Left colon (tissue), 2 donors: ENCODE results near the gene NXPH4. TPM values are rescaled to one million over a fixed set of nuclear protein-coding genes. Genes with fewer than 3 reads are reported as not detected.

Source experiments
- ATAC-seq: fragments of 200-7000 bp; cut with Tn5 transposase; one replicate; pipeline ENCODE4 v1.9.1; 2020; ENCODE audit warnings: mild to moderate bottlenecking, moderate library complexity
- DNase-seq, 2 donors: peaks; one replicate each; pipeline ENCODE4 v3.0.0-alpha.2; 2020
- intact Hi-C, 2 donors: fragments of 100-400 bp; cut with DNase I in 1 of 2; cut with micrococcal nuclease in 1 of 2; formaldehyde crosslinking; loops; one replicate each; pipeline versions ENCODE4 v1.11.2 to v1.14.0; 2022; cut with DNase I, micrococcal nuclease
- total RNA-seq, 2 donors: library from RNA; stranded (reverse); fragmentation: NEBNext Ultra II Directional; extraction: Animal tissue kit (Norgen Biotek cat#: 25700); gene quantifications; one replicate each; pipeline ENCODE4 v1.2.1, GENCODE V29; 2021
- donor health status: DM: no; HTN: no; CAD: no.
- donor health status: DM: yes; HTN: yes; CAD: no.

Gene NXPH4
- total RNA-seq, 2 donors from 2014 or later = not detected

DNA sequence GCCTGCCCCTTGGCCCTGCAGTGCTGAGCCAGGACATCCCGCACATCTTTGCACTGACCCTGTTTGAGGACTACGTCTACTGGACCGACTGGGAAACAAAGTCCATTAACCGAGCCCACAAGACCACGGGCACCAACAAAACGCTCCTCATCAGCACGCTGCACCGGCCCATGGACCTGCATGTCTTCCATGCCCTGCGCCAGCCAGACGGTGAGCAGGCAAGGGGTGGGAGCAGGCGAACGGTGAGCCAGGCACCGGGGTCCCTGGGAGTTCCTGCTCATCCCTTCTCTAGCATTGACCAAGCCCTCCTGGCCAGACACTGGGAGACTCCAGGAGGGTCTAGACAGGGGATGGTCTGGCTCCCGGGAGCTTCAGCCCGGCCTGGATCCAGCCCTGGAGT, 17.4 kb upstream of the NXPH4 start:
- intact Hi-C loops = no loop called here
- ATAC-seq (no peak), DNase-seq (no peak)

DNA sequence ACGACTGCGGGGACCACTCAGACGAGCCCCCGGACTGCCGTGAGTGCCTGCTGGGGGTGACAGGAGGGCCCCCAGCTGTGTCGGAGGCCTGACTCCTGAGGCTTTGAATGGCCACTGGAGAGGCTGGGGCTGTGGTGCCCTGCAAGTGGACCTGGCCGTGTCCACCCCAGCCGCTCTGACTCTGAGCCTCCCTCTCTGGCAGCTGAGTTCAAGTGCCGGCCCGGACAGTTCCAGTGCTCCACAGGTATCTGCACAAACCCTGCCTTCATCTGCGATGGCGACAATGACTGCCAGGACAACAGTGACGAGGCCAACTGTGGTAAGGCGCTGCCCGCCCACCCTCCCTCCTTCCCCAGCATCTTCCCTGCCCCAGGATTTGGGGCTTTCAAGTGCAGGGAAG, 16.1 kb upstream of the NXPH4 start:
- intact Hi-C loops = no loop called here
- DNase-seq = no peak
- no peak for ATAC-seq

DNA sequence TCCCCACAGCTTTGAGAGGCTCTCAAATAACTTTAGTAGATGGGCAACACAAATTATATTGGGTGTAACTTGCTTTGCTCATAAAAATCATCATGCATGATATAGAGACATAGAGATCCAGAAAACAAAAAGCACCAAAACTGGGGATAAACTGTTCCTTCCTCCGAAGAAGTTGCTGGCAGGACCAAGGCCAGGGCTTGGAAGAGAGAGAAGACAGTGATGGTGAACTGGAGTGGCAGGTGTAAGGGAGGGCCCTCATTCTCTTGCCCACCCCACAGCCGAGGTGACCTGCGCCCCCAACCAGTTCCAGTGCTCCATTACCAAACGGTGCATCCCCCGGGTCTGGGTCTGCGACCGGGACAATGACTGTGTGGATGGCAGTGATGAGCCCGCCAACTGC, 15.4 kb upstream of the NXPH4 start:
- DNase-seq = no peak
- intact Hi-C loops = no loop called here
- ATAC-seq = no peak

DNA sequence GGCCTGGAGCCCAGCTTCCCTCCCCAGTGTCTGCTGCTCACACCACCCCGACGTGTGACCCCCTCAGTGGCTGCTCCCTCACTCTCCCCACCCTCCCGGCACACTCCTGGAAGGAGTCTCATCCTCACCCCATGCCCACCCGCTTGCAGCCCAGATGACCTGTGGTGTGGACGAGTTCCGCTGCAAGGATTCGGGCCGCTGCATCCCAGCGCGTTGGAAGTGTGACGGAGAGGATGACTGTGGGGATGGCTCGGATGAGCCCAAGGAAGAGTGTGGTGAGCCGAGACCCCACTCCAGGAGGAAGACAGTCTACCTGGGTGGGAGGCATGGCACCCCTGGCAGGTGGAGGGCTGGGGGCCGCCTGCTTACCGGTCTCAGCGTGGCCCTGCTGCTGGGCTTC, 15.0 kb upstream of the NXPH4 start:
- intact Hi-C loops = no loop called here

DNA sequence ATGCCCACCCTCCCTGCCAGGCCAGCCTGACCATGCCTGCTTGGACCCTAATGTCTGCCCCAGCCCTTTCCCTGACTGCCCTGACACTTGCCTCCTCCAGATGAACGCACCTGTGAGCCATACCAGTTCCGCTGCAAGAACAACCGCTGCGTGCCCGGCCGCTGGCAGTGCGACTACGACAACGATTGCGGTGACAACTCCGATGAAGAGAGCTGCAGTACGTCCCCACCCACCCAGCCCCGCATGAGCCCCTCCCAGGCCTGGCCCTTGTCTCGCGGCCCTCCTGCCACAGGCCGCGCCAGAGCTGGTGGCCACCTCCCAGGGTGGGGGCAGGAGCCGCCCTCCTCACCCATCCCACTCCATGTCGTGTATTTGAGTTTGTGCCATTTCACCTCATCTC, 14.3 kb upstream of the NXPH4 start:
- ATAC-seq (no peak), DNase-seq (no peak)

More for the DNA sequence above, 15.0 kb upstream of the NXPH4 start:
- no peak for ATAC-seq
- DNase-seq = no peak

DNA sequence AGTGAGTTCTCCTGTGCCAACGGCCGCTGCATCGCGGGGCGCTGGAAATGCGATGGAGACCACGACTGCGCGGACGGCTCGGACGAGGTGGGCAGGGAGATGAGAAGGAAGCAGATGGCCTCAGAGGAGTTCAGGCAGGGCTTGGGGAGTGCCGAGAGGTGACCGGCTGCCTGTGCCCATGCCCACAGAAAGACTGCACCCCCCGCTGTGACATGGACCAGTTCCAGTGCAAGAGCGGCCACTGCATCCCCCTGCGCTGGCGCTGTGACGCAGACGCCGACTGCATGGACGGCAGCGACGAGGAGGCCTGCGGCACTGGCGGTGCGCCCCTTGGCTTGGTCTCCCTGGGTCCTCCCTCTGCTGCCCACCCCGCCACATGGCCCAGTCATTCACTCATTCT, 13.4 kb upstream of the NXPH4 start:
- no peak for DNase-seq
- no peak for ATAC-seq
- intact Hi-C loops = no loop called here

More for the DNA sequence above, 14.3 kb upstream of the NXPH4 start:
- intact Hi-C loops = no loop called here

DNA sequence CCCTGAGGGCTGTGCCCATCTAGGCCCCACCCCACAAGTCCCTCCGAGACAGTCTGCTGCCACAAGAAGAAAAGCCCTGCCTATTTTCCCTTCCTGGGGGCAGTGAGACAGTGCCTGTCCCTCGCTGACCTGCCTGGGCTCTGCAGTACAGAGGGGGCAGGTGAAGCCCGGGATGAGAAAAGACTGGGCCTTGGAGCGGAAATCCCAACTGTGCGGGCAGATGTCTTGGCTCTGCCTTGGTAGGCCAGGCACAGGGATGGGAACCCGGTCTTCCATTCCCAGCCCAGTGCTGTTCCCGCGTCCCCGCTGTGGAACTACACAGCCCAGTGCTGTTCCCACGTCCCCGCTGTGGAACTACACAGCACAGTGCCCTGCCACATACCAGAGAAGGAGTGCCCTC, 12.8 kb upstream of the NXPH4 start:
- no peak for DNase-seq
- ATAC-seq = no peak
- intact Hi-C loops = no loop called here

DNA sequence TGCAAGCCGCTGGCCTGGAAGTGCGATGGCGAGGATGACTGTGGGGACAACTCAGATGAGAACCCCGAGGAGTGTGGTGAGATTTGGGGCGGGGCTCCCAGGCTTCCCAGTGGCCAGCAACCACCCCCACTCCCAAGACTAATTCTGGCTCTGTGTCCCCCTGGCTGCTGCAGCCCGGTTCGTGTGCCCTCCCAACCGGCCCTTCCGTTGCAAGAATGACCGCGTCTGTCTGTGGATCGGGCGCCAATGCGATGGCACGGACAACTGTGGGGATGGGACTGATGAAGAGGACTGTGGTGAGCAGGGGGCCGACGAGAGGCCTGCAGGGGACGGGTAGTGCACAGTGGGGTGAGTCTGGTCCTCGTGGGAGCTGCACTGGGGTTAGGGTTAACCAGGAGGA, 12.1 kb upstream of the NXPH4 start:
- intact Hi-C loops = no loop called here
- DNase-seq = no peak

DNA sequence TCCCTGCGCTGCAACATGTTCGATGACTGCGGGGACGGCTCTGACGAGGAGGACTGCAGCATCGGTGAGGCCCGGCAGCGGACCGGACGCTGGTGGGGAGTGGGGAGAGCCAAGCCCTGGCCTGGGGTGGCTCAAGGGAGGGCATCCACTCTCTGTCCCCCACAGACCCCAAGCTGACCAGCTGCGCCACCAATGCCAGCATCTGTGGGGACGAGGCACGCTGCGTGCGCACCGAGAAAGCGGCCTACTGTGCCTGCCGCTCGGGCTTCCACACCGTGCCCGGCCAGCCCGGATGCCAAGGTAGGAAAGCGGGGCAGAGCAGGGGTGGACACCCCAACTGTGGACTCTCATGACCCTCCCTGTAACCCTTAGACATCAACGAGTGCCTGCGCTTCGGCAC, 11.4 kb upstream of the NXPH4 start:
- no peak for ATAC-seq
- intact Hi-C loops = no loop called here
- no peak for DNase-seq

More for the DNA sequence above, 12.1 kb upstream of the NXPH4 start:
- no peak for ATAC-seq

DNA sequence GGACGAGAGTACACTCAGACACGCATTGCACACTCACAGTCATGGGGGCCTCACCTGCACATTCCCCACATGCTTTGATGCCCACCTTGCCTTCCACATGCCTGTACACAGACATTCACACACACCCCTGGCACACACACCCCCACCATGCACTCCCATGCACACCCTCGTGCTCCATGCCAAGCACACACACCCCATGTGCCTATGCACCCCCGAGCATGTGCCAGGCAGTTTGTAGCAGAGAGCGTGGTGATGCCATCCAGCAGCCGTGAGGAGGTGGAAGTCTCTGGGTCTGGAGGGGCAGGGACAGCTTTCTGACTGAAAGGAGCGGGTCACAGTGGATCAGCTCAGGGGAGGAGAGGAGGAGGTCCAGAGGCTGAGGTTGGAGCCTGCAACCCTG, 10.7 kb upstream of the NXPH4 start:
- DNase-seq (no peak), ATAC-seq (no peak)
- intact Hi-C loops = no loop called here

DNA sequence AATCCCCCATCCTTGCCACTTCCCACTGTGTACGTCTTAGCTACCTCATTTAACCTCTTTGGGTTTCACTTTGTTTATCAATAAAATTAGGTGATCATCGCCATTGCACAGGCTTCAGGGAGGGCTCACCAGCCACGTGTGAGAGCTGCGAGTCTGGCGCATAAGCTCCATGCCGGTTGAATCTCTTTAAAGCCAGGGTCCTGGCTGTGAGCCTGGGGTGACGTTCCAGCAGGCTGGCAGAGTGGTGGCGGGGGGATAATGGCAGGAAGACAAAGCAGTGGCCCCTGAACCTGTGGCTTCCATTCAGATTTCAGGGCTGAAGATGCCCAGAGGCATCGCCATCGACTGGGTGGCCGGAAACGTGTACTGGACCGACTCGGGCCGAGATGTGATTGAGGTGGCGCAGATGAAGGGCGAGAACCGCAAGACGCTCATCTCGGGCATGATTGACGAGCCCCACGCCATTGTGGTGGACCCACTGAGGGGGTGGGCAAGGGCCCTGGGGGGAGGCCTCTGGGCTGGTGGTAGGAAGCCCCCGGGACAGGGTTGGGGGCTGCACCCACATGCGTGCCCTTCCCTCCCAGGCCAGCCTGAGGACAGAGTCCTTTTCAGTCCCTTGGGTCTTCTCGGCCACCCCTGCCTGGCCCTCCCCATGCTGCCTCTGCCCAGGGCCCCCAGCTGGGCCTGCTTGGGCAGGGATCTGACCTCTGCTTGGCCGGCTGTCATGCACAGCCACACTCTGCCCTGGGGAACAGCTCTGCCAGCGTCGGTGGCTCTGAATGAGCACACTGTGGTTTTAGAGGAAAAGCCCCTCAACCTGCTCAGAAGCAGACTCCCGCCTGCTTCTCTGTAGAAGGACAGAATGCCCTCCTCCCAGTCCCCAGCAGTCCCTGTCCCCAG, 8.6 kb upstream of the NXPH4 start:
- intact Hi-C loops = no loop called here
- DNase-seq (no peak), ATAC-seq (no peak)

DNA sequence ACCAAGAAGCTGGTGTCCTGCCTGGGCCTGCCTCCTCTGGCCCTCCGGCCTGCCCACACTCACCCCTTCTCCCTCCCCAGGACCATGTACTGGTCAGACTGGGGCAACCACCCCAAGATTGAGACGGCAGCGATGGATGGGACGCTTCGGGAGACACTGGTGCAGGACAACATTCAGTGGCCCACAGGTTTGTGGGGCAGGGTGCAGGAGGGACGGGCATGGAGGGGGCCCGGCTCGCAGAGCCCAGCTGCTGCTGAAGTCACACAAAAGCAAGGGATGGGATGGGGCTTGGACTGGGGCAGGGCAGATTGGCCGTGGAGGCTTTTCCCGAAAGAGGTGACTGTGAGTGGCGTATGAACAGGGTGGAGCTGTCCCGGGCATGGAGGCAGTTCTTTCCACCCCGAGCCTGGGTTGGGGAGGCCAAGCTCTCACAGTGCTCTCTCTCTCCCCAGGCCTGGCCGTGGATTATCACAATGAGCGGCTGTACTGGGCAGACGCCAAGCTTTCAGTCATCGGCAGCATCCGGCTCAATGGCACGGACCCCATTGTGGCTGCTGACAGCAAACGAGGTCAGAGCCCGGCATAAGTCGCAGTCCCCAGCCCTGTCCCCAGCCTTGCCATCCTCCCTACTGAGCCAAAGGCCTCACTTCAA, 7.8 kb upstream of the NXPH4 start:
- intact Hi-C loops = no loop called here
- ATAC-seq = no peak

DNA sequence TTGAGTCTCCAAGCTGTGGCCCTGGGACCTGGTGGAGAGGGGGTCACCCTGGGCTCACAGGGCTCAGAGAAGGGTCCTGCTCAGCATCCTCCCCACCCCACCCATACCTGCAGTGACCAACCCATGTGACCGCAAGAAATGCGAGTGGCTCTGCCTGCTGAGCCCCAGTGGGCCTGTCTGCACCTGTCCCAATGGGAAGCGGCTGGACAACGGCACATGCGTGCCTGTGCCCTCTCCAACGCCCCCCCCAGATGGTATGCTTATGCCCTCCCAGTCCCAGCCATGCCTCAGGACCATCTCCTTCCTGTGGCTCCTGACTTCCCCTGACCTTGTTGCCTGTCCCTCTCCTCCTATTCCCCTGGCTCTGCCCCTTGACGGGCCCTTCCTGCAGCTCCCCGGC, 6.7 kb upstream of the NXPH4 start:
- ATAC-seq (no peak), DNase-seq (no peak)
- intact Hi-C loops = no loop called here

More for the DNA sequence above, 7.8 kb upstream of the NXPH4 start:
- DNase-seq = no peak

DNA sequence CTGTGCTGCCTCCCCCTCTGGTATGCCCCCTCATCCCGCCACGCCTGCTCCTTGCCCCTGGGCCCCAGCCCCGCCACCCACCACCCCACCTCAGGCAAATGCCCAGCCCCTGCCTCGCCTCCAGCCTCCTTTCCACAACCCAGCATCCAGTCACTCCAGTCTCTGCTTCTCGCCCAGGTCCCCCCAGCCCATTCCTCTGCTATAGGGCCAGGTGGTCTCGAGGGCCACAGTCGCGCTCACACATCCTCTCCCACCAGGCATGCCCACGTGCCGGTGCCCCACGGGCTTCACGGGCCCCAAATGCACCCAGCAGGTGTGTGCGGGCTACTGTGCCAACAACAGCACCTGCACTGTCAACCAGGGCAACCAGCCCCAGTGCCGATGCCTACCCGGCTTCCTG, 6.1 kb upstream of the NXPH4 start:
- intact Hi-C loops = no loop called here
- no peak for DNase-seq
- no peak for ATAC-seq

DNA sequence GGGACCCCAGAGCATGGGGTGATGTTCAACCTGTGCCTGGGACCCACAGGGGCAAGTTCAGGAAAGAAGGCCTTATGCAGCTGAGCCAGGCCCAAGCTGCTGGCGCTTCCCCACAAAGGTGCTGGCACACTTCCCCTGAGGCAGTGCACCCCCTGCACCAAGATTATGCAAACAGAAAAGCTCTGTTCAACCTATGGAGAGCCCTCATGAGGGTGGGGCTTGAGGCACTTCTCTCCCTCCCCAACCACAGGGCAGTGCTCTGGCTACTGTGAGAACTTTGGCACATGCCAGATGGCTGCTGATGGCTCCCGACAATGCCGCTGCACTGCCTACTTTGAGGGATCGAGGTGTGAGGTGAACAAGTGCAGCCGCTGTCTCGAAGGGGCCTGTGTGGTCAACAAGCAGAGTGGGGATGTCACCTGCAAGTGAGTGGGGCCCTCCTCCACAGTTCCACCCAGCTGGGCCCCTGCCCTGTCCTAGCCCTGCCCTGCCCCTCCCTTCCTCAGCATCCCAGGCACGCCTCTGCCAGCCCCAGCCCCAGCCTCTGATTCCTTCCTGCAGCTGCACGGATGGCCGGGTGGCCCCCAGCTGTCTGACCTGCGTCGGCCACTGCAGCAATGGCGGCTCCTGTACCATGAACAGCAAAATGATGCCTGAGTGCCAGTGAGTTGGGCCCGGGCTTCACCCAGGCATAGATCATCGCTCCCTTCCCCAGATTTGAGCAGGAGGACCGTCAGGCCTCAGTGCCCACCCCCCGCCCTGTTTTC, 5.5 kb upstream of the NXPH4 start:
- ATAC-seq (no peak), DNase-seq (no peak)
- intact Hi-C loops = no loop called here

DNA sequence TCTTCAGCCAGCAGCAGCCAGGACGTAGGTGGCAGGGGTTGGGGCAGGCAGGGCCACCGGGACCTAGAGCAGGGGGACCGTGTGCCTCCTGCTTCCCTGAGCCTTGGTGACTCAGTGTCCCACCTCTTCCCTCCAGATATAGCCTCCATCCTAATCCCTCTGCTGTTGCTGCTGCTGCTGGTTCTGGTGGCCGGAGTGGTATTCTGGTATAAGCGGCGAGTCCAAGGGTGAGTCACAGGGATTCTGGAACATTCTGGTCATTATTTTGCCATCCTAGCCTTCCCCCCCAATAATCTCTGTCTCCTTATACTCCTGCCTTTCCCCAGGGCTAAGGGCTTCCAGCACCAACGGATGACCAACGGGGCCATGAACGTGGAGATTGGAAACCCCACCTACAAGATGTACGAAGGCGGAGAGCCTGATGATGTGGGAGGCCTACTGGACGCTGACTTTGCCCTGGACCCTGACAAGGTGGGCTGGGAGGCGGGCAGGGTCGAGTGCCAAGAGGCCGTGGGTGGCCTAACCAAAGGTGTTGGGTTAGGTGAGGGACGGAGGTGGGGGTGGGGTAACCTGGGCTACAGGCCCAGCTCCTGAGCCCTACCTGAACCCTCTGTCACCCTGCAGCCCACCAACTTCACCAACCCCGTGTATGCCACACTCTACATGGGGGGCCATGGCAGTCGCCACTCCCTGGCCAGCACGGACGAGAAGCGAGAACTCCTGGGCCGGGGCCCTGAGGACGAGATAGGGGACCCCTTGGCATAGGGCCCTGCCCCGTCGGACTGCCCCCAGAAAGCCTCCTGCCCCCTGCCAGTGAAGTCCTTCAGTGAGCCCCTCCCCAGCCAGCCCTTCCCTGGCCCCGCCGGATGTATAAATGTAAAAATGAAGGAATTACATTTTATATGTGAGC, 4.5 kb upstream of the NXPH4 start:
- DNase-seq (no peak), ATAC-seq (no peak)
- intact Hi-C loops = no loop called here

DNA sequence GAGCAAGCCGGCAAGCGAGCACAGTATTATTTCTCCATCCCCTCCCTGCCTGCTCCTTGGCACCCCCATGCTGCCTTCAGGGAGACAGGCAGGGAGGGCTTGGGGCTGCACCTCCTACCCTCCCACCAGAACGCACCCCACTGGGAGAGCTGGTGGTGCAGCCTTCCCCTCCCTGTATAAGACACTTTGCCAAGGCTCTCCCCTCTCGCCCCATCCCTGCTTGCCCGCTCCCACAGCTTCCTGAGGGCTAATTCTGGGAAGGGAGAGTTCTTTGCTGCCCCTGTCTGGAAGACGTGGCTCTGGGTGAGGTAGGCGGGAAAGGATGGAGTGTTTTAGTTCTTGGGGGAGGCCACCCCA, 3.9 kb upstream of the NXPH4 start:
- ATAC-seq = no peak
- intact Hi-C loops = no loop called here
- no peak for DNase-seq

DNA sequence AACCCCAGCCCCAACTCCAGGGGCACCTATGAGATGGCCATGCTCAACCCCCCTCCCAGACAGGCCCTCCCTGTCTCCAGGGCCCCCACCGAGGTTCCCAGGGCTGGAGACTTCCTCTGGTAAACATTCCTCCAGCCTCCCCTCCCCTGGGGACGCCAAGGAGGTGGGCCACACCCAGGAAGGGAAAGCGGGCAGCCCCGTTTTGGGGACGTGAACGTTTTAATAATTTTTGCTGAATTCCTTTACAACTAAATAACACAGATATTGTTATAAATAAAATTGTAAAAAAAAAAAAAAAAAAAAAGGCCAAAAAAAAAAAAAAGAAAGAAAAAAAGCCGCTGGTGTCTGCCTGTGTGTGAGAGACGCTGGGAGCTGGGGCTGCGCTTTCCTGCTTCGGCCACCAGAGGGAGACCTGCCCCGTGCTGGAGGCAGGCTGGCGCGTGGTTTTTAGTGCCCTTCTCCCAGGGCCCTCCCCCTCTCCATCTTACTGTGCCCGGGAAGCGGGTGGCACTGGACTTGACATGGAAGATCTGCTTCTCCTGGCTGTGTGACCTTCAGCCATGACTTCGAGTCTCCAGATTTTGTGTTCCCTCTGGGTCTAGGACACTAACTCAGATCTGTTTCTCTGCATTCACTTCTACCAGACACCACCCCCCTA, 3.4 kb upstream of the NXPH4 start:
- DNase-seq (peak; percentile 82 to 87), ATAC-seq (peak; percentile 81)
- intact Hi-C loops = no loop called here
